Head of caudate nucleus (tissue), 42 donors: Measurements from ENCODE around the gene MTHFSD.
"Not testable (repeated sequence)": the region's sequence is repeated elsewhere in the genome, so short reads cannot be mapped to it uniquely, and the experiment has no call there.

Experiments used
- DNase-seq, 42 donors: peaks; one replicate each; pipeline versions ENCODE4 v3.0.0 to v3.0.0-alpha.2; 2020 to 2021; ENCODE audit warnings: mixed read lengths in 7 of 42
- intact Hi-C: fragments of 100-400 bp; cut with DNase I; formaldehyde crosslinking; loops from one replicate; pipeline ENCODE4 v1.15.0; 2022

Gene MTHFSD

GRCh38 chr16:86554917-86555703 lies at the start of gene MTHFSD:
Gene MTHFSD (minus strand): TSS chr16:86555235. CDS start chr16:86555184, 51 bp downstream.
- intact Hi-C loops, result loop anchor here (10.0 kb wide), 1 partner anchor 830 kb away; the partner anchor contains the start of gene FBXO31
- peak; percentile 74 to 97 (median 92) for DNase-seq

- intact Hi-C loops, result no loop called here
- DNase-seq, result no peak
Measured at GRCh38 chr16:86604436-86605193, 49.6 kb upstream of the MTHFSD start.

- intact Hi-C loops, result no loop called here
- DNase-seq, result no peak
Measured at GRCh38 chr16:86602521-86602920, 47.5 kb upstream of the MTHFSD start.

- intact Hi-C loops, result no loop called here
- DNase-seq, result no peak
Measured at GRCh38 chr16:86601356-86601755, 46.3 kb upstream of the MTHFSD start.

- intact Hi-C loops, result no loop called here
Measured at GRCh38 chr16:86598607-86599565, 43.9 kb upstream of the MTHFSD start.

GRCh38 chr16:86597880-86598606 lies 43.0 kb upstream of the MTHFSD start:
- DNase-seq, result no peak
- intact Hi-C loops, result no loop called here

More at GRCh38 chr16:86598607-86599565, 43.9 kb upstream of the MTHFSD start:
- DNase-seq, result no peak

GRCh38 chr16:86597126-86597879 lies 42.3 kb upstream of the MTHFSD start:
- intact Hi-C loops, result no loop called here
- DNase-seq, result no peak

- intact Hi-C loops, result no loop called here
- no peak for DNase-seq
Measured at GRCh38 chr16:86595983-86596605, 41.1 kb upstream of the MTHFSD start.

- DNase-seq, result no peak
- intact Hi-C loops, result no loop called here
Measured at GRCh38 chr16:86594721-86595120, 39.7 kb upstream of the MTHFSD start.

- DNase-seq, result no peak
- intact Hi-C loops, result no loop called here
Measured at GRCh38 chr16:86593913-86594620, 39.0 kb upstream of the MTHFSD start.

GRCh38 chr16:86591270-86591669 lies 36.2 kb upstream of the MTHFSD start:
- DNase-seq, result no peak
- intact Hi-C loops, result no loop called here

- intact Hi-C loops, result no loop called here
- no peak for DNase-seq
Measured at GRCh38 chr16:86590501-86591144, 35.6 kb upstream of the MTHFSD start.

GRCh38 chr16:86587955-86588354 lies 32.9 kb upstream of the MTHFSD start:
- DNase-seq, intact Hi-C loops: not testable (repeated sequence)

- intact Hi-C loops, result no loop called here
- no peak for DNase-seq
Measured at GRCh38 chr16:86587487-86587886, 32.5 kb upstream of the MTHFSD start.

GRCh38 chr16:86585821-86586611 lies 31.0 kb upstream of the MTHFSD start:
- intact Hi-C loops, result no loop called here
- no peak for DNase-seq
